Measurements from ENCODE around the gene SLC6A11. TPM values are rescaled to one million over a fixed set of nuclear protein-coding genes. Genes with fewer than 3 reads are reported as not detected.

Gene SLC6A11
- total RNA-seq, 1 donor from 2014 or later, result 0.19 TPM

DNA sequence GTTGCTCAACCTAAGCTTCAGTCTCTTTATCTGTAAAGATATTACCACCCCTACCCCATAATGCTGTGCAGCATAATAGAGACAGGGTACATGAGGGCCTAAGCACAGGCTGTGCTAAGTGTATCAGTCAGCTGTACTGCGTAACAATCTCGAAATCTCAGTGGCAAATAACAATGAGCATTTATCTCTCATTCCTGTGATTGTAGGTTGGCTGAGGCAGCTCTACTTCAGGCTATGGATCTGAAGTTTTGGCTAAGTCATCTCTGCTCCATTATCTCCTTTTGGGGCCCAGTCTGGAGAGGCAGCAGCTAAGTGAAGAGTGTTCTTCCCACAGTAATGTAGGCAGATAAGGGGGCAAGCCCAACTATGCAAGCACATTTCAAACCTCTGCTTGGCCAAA is 7.1 kb upstream of the SLC6A11 start:
- DNase-seq (ENCODE audit: low spot score, unreplicated experiment), result no peak
- Mint-ChIP-seq H3K36me3 (ENCODE audit: insufficient read depth) (no peaks in the 10 kb centered on the region), H3K4me3 (ENCODE audit: low read depth) (no peak overlapping the region), H3K9me3 (ENCODE audit: low read depth) (no peaks in the 10 kb centered on the region), H3K4me1 (ENCODE audit: low read depth) (peaks cover 5% of the 10 kb centered on the region), H3K27ac (no peak overlapping the region), H3K27me3 (peaks cover 75% of the 10 kb centered on the region)
- TF ChIP-seq, protein P1, sequence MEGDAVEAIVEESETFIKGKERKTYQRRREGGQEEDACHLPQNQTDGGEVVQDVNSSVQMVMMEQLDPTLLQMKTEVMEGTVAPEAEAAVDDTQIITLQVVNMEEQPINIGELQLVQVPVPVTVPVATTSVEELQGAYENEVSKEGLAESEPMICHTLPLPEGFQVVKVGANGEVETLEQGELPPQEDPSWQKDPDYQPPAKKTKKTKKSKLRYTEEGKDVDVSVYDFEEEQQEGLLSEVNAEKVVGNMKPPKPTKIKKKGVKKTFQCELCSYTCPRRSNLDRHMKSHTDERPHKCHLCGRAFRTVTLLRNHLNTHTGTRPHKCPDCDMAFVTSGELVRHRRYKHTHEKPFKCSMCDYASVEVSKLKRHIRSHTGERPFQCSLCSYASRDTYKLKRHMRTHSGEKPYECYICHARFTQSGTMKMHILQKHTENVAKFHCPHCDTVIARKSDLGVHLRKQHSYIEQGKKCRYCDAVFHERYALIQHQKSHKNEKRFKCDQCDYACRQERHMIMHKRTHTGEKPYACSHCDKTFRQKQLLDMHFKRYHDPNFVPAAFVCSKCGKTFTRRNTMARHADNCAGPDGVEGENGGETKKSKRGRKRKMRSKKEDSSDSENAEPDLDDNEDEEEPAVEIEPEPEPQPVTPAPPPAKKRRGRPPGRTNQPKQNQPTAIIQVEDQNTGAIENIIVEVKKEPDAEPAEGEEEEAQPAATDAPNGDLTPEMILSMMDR (IDR thresholded peaks at IDR 0.05; ENCODE audit: unreplicated experiment), result no peak

DNA sequence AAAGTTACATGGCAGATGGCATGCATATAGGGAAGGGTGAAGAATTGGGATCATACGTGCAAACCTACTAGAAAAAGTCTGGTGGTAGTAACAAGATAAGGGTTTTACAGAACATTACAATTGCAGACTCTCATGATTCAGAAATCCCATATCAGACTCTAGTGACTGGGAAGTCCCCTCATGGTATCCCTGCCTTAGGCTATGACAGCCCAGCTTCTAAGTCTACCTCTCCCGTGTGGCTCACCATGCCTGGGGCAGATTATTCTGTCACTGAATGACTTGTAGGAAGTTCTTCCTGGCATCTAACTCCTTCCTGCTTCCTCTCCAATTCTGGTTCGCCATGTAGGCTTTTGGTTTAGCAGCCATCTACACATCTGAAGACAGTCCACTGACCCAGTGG is 5.7 kb upstream of the SLC6A11 start:
- H3K4me1 Mint-ChIP-seq (ENCODE audit: low read depth), result peaks cover 5% of the 10 kb centered on the region
- DNase-seq (ENCODE audit: low spot score, unreplicated experiment), result no peak
- H3K27ac Mint-ChIP-seq, result no peak overlapping the region
- peaks cover 74% of the 10 kb centered on the region for H3K27me3 Mint-ChIP-seq
- H3K4me3 Mint-ChIP-seq (ENCODE audit: low read depth), result no peak overlapping the region
- H3K36me3 Mint-ChIP-seq (ENCODE audit: insufficient read depth), result no peaks in the 10 kb centered on the region
- TF ChIP-seq, protein P1 (IDR thresholded peaks at IDR 0.05; ENCODE audit: unreplicated experiment), result no peak
- no peaks in the 10 kb centered on the region for H3K9me3 Mint-ChIP-seq (ENCODE audit: low read depth)

DNA sequence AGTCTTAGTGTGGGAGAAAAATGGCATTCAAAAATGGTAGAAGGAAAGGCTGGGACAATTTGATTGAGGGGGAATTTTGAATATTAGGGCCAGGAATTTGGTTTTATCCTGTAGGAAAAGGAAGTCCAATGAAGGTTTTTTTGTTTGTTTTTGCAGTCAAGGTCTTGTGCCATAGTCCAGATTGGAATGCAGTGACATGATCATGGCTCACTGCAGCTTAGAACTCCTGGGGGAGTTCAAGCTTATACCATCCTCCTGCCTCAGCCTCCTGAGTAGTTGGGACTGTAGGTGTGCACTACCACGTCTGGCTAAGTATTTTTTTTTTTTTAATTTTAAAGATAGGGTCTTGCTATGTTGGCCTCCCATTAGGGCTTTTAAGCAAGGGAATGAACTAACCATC is 2.6 kb upstream of the SLC6A11 start:
- Mint-ChIP-seq H3K27me3 (peaks cover 77% of the 10 kb centered on the region), H3K27ac (no peak overlapping the region), H3K36me3 (ENCODE audit: insufficient read depth) (no peaks in the 10 kb centered on the region), H3K4me3 (ENCODE audit: low read depth) (no peak overlapping the region), H3K9me3 (ENCODE audit: low read depth) (no peaks in the 10 kb centered on the region), H3K4me1 (ENCODE audit: low read depth) (peaks cover 5% of the 10 kb centered on the region)
- DNase-seq (ENCODE audit: low spot score, unreplicated experiment), result no peak
- TF ChIP-seq, protein P1 (IDR thresholded peaks at IDR 0.05; ENCODE audit: unreplicated experiment), result no peak

DNA sequence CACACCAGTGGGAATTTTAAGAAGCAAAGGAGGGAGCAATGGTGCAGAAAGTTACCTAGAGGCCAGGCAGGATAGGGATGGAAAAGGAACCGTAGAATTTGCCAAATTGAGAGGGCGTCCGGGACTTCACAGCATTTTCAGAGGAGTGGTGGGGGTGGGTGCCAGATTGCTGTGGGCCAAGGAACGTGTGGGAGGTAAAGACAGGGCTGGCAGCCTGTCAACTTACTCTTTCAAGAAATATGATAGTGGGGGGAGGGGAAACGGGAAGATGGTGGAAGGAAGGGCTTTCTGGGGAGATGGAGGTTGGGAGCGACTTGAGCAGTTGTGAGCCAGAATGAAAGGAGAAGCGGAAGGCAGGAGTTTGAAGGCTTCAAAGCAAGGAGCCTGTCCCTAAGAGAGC is 1.4 kb upstream of the SLC6A11 start:
- Mint-ChIP-seq H3K27ac (no peak overlapping the region), H3K36me3 (ENCODE audit: insufficient read depth) (no peaks in the 10 kb centered on the region), H3K4me1 (ENCODE audit: low read depth) (peaks cover 5% of the 10 kb centered on the region), H3K27me3 (peaks cover 77% of the 10 kb centered on the region), H3K4me3 (ENCODE audit: low read depth) (no peak overlapping the region), H3K9me3 (ENCODE audit: low read depth) (no peaks in the 10 kb centered on the region)
- TF ChIP-seq, protein P1 (IDR thresholded peaks at IDR 0.05; ENCODE audit: unreplicated experiment), result no peak
- no peak for DNase-seq (ENCODE audit: low spot score, unreplicated experiment)

DNA sequence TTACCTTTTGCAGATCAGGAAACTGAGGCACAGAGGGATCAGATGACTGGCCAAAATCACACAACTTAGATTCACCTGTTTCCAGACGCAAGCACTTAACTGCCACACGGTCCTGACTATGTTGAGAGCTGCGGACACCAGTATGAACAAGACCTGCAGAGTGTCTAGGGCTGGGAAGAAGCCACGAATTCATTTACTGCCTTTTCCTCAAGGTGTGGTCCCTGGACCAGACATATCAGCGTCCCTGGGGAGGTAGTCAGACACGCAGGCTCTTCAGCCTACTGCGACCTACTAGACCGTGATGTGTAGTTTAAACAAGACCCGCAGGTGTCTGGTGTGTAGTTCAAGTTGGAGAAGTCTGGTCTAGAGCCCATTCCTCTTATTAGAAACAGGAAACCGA is 541 bp upstream of the SLC6A11 start:
- H3K27ac Mint-ChIP-seq, result no peak overlapping the region
- peak overlapping the region; percentile 48 for H3K4me3 Mint-ChIP-seq (ENCODE audit: low read depth)
- H3K9me3 Mint-ChIP-seq (ENCODE audit: low read depth), result no peaks in the 10 kb centered on the region

More for the DNA sequence above, 541 bp upstream of the SLC6A11 start:
- no peaks in the 10 kb centered on the region for H3K36me3 Mint-ChIP-seq (ENCODE audit: insufficient read depth)
- TF ChIP-seq, protein P1 (IDR thresholded peaks at IDR 0.05; ENCODE audit: unreplicated experiment), result no peak
- peaks cover 5% of the 10 kb centered on the region for H3K4me1 Mint-ChIP-seq (ENCODE audit: low read depth)
- peaks cover 76% of the 10 kb centered on the region for H3K27me3 Mint-ChIP-seq
- no peak for DNase-seq (ENCODE audit: low spot score, unreplicated experiment)
